HG03521 (cell line): ENCODE measurements around the gene MBTPS2.

Source experiments
- ATAC-seq: cut with Tn5 transposase; IDR thresholded peaks from one replicate; pipeline ENCODE4 v1.9.1; 2021; ENCODE audit warnings: mild to moderate bottlenecking, moderate library complexity; ENCODE audit not compliant: unreplicated experiment

The MBTPS2 gene

DNA sequence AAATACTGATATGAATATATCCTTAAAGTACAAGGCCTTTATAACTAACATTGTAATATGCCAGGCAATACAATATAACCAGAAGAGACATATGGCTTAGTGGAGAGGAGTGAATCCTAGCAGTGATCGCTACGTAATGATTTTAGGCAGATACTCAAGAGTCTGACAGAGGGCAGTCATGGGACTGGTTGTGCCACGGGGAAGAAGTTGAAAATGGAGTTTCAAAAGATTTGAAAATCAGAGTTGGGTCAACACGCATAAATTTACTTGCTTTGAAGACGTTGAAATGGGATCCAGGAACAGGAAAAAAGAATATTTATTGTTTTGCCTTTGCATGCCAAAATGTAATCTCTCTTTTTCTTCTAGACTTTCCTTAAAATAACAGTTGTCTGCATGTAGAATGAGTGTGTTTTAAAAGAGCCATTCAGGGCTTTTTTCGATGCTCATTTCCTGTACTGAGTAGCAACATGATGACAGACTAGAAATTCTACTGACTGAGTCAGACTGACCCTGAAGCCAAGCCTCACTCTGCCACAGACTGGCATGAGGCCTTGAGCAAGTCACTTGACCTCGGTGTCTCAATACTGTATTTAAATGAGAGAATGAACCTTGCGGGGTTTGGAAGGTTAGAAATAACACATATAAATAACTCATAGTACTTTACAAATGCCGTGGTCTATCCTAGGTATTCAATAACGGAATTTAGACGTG lies 93.0 kb downstream of the MBTPS2 start:
- no peak for ATAC-seq

DNA sequence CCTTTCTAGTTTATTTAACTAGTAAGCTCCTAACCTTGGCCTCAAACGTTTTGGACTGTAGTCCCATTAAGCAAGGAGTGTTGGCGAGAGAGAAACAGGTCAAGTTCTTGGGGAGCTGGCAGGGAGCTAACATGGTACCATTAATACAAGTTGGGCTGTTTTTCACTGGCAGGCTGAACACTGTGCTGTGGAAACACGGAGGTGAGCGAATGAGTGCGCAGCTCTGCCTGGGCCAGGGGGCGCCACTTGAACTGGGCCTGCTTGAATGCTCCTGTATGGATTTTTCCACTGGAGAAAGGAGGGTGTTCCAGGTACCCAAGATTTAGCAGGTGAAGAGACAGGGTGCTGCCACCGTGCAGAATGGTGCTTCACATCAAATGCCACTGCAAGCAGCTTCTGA lies 93.7 kb downstream of the MBTPS2 start:
- ATAC-seq, result no peak

DNA sequence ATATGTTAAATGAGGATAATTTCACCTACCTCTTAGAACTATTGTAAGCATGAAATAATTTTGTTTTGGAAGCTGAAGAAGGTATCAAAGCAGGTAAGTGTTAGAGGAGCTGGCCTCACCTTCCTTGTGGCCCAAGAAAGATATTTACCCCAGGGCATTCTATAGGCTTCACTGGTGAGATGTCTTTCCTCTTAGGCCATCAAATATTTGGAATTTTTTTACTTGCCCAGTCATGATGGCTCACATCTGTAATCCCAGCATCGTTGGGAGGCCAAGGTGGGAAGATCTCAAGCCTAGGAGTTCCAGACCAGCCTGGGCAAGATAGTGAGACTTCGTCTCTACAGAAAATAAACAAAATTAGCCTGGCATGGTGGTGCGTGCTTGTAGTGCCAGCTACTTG lies 95.0 kb downstream of the MBTPS2 start:
- ATAC-seq, result no peak
